HepG2 (cell line): Measurements from ENCODE around the gene MISFA. TPM values are rescaled to one million over a fixed set of nuclear protein-coding genes. Genes with fewer than 3 reads are reported as not detected.
A peak's percentile ranks its signal among the peaks of the same experiment; 100 is the strongest.

Experiments used
- AHR ChIP-seq: IDR thresholded peaks from 2 replicates; pipeline ENCODE4 v1.6.1; 2018; ENCODE audit warnings: missing genetic modification reagents, missing compliant biosample characterization
- ASH2L ChIP-seq: fragments of 300-600, 200-600 bp; sonication (generic); IDR thresholded peaks from 2 replicates; pipeline ENCODE4 v1.7.0; 2017; ENCODE audit warnings: low read depth, mild to moderate bottlenecking, moderate library complexity, mixed read lengths, low read length; ENCODE audit not compliant: insufficient read length
- CEBPZ ChIP-seq: IDR thresholded peaks from 2 replicates; pipeline ENCODE4 v1.6.1; 2012; ENCODE audit warnings: low read length, improper control_type of control experiment
- ERF ChIP-seq: IDR thresholded peaks from 2 replicates; pipeline ENCODE4 v1.6.1; 2018; ENCODE audit warnings: missing biosample characterization, missing genetic modification reagents
- HDAC1 ChIP-seq: sonication (generic); formaldehyde crosslinking; IDR thresholded peaks from 2 replicates; pipeline ENCODE4 v1.5.1; 2020; ENCODE audit warnings: mild to moderate bottlenecking, missing genetic modification reagents
- JUN ChIP-seq: sonication (generic); formaldehyde crosslinking; IDR thresholded peaks from 2 replicates; pipeline ENCODE4 v1.4.0; 2020; ENCODE audit warnings: mild to moderate bottlenecking, missing genetic modification reagents
- MIER2 ChIP-seq: IDR thresholded peaks from 2 replicates; pipeline ENCODE4 v1.6.1; 2016; ENCODE audit warnings: missing biosample characterization, missing genetic modification reagents
- SIN3A ChIP-seq: IDR thresholded peaks from 2 replicates; pipeline ENCODE4 v1.6.1; 2011; ENCODE audit warnings: low read depth, mild to moderate bottlenecking, control low read depth, low read length, borderline replicate concordance
- SMAD9 ChIP-seq: sonication (generic); formaldehyde crosslinking; IDR thresholded peaks from 2 replicates; pipeline ENCODE4 v1.5.1; 2020; ENCODE audit warnings: mild to moderate bottlenecking, missing genetic modification reagents
- SUZ12 ChIP-seq: fragments of 150-350 bp; IDR thresholded peaks from 2 replicates; pipeline ENCODE4 v1.6.1; 2014; ENCODE audit warnings: low read depth, low read length
- TAF15 ChIP-seq: fragments of 200-400 bp; formaldehyde crosslinking; IDR thresholded peaks from one replicate; pipeline ENCODE4 v1.6.1; 2018; ENCODE audit warnings: mild to moderate bottlenecking, low read depth, low read length; ENCODE audit not compliant: poor library complexity, severe bottlenecking
- TOPORS ChIP-seq: sonication (generic); formaldehyde crosslinking; IDR thresholded peaks from 2 replicates; pipeline ENCODE4 v1.8.0; 2023; ENCODE audit warnings: mild to moderate bottlenecking, missing genetic modification reagents
- ZFP1 ChIP-seq: IDR thresholded peaks from 2 replicates; pipeline ENCODE4 v1.6.1; 2016
- ZFP82 ChIP-seq: sonication (generic); formaldehyde crosslinking; IDR thresholded peaks from 2 replicates; pipeline ENCODE4 v1.5.1; 2020; ENCODE audit warnings: mild to moderate bottlenecking, missing genetic modification reagents, borderline replicate concordance
- ZNF235 ChIP-seq: sonication (generic); formaldehyde crosslinking; IDR thresholded peaks from 2 replicates; pipeline ENCODE4 v1.8.1; 2023; ENCODE audit warnings: mild to moderate bottlenecking, missing genetic modification reagents, borderline replicate concordance
- ZNF253 ChIP-seq: sonication (generic); formaldehyde crosslinking; IDR thresholded peaks from 2 replicates; pipeline ENCODE4 v1.8.0; 2022; ENCODE audit warnings: mild to moderate bottlenecking, missing genetic modification reagents, borderline replicate concordance
- ZNF382 ChIP-seq: sonication (generic); formaldehyde crosslinking; IDR thresholded peaks from 2 replicates; pipeline ENCODE4 v1.5.0; 2020; ENCODE audit warnings: missing genetic modification reagents, mild to moderate bottlenecking, borderline replicate concordance
- polyA plus RNA-seq, 8 experiments: library from polyadenylated mRNA; depleted of rRNA in 3 of 8; stranded (reverse) in 7 of 8; unstranded in 1 of 8; fragments of >200 nt; fragmentation: Illumina TruSeq in 4 of 8; extraction: Trizol in 4 of 8; gene quantifications; 2 replicates each; pipeline versions ENCODE4 v1.2.1 to v1.2.3, GENCODE V29; 2011 to 2016; ENCODE audit warnings: low read depth in 4 of 8, missing spikeins in 1 of 8, mixed read lengths in 1 of 8; ENCODE audit not compliant: insufficient read depth in 1 of 8
- total RNA-seq, 5 experiments: library from RNA; depleted of rRNA; stranded (reverse); fragments of >200 nt; fragmentation: Illumina TruSeq; extraction: Trizol; gene quantifications; 2 replicates each; pipeline ENCODE4 v1.2.3, GENCODE V29; 2016; ENCODE audit warnings: low read depth in 1 of 5
- TF ChIP-seq, protein P1 (sequence below): sonication (generic); formaldehyde crosslinking; IDR thresholded peaks from 2 replicates; pipeline ENCODE4 v1.8.1; 2023; ENCODE audit warnings: mild to moderate bottlenecking, inconsistent platforms, moderate library complexity, missing genetic modification reagents, borderline replicate concordance
- TF ChIP-seq, protein P2 (sequence below): IDR thresholded peaks from 2 replicates; pipeline ENCODE4 v1.6.1; 2016
- TF ChIP-seq, protein P3 (sequence below): sonication (generic); formaldehyde crosslinking; IDR thresholded peaks from 2 replicates; pipeline ENCODE4 v1.4.0; 2020; ENCODE audit warnings: missing genetic modification reagents
- TF ChIP-seq, protein P4 (sequence below): sonication (generic); formaldehyde crosslinking; IDR thresholded peaks from 2 replicates; pipeline ENCODE4 v1.9.0; 2021; ENCODE audit warnings: missing genetic modification reagents, borderline replicate concordance

Gene MISFA
- total and polyA plus RNA-seq, 2 of the 13 experiments (the other 11 are each of a cell fraction or from before 2014, with no cell fraction given): 1.4 to 5.4 TPM

- no peak for TF ChIP-seq CEBPZ
- TF ChIP-seq SUZ12: no peak
- no peak for TF ChIP-seq ERF (CRISPR knock-in tag)
- TF ChIP-seq, protein P1, sequence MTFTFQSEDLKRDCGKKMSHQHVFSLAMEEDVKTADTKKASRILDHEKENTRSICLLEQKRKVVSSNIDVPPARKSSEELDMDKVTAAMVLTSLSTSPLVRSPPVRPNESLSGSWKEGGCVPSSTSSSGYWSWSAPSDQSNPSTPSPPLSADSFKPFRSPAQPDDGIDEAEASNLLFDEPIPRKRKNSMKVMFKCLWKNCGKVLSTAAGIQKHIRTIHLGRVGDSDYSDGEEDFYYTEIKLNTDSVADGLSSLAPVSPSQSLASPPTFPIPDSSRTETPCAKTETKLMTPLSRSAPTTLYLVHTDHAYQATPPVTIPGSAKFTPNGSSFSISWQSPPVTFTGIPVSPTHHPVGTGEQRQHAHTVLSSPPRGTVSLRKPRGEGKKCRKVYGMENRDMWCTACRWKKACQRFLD: no peak
- TF ChIP-seq ZFP1 (CRISPR knock-in tag): no peak
- TF ChIP-seq ZNF235: peak; percentile 78; the same call in 1 of the 2 replicates
- peak; percentile 45; the same call in 1 of the 2 replicates for TF ChIP-seq ZFP82 (CRISPR knock-in tag)
- TF ChIP-seq, protein P2, sequence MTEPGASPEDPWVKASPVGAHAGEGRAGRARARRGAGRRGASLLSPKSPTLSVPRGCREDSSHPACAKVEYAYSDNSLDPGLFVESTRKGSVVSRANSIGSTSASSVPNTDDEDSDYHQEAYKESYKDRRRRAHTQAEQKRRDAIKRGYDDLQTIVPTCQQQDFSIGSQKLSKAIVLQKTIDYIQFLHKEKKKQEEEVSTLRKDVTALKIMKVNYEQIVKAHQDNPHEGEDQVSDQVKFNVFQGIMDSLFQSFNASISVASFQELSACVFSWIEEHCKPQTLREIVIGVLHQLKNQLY (CRISPR knock-in tag): peak; percentile 60; the same call in 1 of the 2 replicates
- TF ChIP-seq ASH2L: peak; percentile 81
- TF ChIP-seq, protein P3, sequence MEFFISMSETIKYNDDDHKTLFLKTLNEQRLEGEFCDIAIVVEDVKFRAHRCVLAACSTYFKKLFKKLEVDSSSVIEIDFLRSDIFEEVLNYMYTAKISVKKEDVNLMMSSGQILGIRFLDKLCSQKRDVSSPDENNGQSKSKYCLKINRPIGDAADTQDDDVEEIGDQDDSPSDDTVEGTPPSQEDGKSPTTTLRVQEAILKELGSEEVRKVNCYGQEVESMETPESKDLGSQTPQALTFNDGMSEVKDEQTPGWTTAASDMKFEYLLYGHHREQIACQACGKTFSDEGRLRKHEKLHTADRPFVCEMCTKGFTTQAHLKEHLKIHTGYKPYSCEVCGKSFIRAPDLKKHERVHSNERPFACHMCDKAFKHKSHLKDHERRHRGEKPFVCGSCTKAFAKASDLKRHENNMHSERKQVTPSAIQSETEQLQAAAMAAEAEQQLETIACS (CRISPR knock-in tag): no peak
- peak; percentile 60; the same call in 1 of the 2 replicates for TF ChIP-seq AHR (CRISPR knock-in tag)
- TF ChIP-seq TOPORS: 0 out of 2 replicates have a peak, but pooled peaks have one; percentile 45
- no peak for TF ChIP-seq ZNF253 (CRISPR knock-in tag)
- no peak for TF ChIP-seq MIER2 (CRISPR knock-in tag)
- TF ChIP-seq JUN (CRISPR knock-in tag): no peak
- TF ChIP-seq, protein P4, sequence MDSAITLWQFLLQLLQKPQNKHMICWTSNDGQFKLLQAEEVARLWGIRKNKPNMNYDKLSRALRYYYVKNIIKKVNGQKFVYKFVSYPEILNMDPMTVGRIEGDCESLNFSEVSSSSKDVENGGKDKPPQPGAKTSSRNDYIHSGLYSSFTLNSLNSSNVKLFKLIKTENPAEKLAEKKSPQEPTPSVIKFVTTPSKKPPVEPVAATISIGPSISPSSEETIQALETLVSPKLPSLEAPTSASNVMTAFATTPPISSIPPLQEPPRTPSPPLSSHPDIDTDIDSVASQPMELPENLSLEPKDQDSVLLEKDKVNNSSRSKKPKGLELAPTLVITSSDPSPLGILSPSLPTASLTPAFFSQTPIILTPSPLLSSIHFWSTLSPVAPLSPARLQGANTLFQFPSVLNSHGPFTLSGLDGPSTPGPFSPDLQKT (CRISPR knock-in tag): no peak
- peak; percentile 94 for TF ChIP-seq HDAC1 (CRISPR knock-in tag)
- no peak for TF ChIP-seq ZNF382 (CRISPR knock-in tag)
- TF ChIP-seq SMAD9 (CRISPR knock-in tag): no peak; the same call in 1 of the 2 replicates
- no peak for TF ChIP-seq TAF15
- TF ChIP-seq SIN3A: peak; percentile 71
Observed at GRCh38 chr11:18634140-18635032, 34.8 kb downstream of the MISFA start, which contains the start of gene SPTY2D1 (continued).
